Measurements from ENCODE around the gene ADPRH. TPM values are rescaled to one million over a fixed set of nuclear protein-coding genes. Genes with fewer than 3 reads are reported as not detected.

ADPRH gene
- total RNA-seq, 4 donors from 2014 or later = 0.35 to 5.0 (median 1.4) TPM

DNA sequence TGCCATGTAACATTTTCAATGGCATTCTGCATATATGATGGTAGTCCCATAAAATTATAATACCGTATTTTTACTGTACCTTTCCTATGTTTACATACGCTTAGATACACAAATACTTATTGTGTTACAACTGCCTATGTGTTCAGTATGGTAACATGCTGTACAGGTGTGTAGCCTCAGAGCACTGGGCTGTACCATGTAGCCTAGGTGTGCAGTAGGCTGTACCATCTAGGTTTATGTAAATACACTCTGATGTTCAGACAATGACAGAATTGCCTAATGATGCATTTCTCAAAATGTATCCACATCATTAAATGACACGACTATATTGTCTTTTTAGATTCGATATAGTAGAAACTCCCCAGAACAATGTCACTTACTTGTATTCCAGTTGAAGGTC is 42.5 kb upstream of the ADPRH start:
- H3K4me3 ChIP-seq = no peak overlapping the region
- TF ChIP-seq POLR2A (IDR thresholded peaks at IDR 0.05) = no peak

GRCh38 chr3:119538772-119539171 is 40.5 kb upstream of the ADPRH start:
- DNase-seq = no peak
- Histone ChIP-seq H3K4me3 (no peak overlapping the region), H3K27ac (no peak overlapping the region), H3K9me3 (no peaks in the 10 kb centered on the region), H3K36me3 (no peaks in the 10 kb centered on the region), H3K4me1 (no peaks in the 10 kb centered on the region), H3K27me3 (no peaks in the 10 kb centered on the region)
- TF ChIP-seq POLR2A (IDR thresholded peaks at IDR 0.05) (no peak), CTCF (IDR thresholded peaks at IDR 0.05) (no peak)

More for the DNA sequence above, 42.5 kb upstream of the ADPRH start:
- H3K27me3 ChIP-seq = no peaks in the 10 kb centered on the region
- H3K4me1 ChIP-seq = no peaks in the 10 kb centered on the region
- DNase-seq = no peak
- no peaks in the 10 kb centered on the region for H3K9me3 ChIP-seq
- no peaks in the 10 kb centered on the region for H3K36me3 ChIP-seq
- H3K27ac ChIP-seq = no peak overlapping the region

GRCh38 chr3:119541547-119541946 is 37.7 kb upstream of the ADPRH start:
- Histone ChIP-seq H3K27ac (no peak overlapping the region), H3K9me3 (no peaks in the 10 kb centered on the region), H3K36me3 (no peaks in the 10 kb centered on the region), H3K4me1 (no peaks in the 10 kb centered on the region), H3K27me3 (no peaks in the 10 kb centered on the region), H3K4me3 (no peak overlapping the region)
- TF ChIP-seq POLR2A (IDR thresholded peaks at IDR 0.05) (no peak), CTCF (IDR thresholded peaks at IDR 0.05) (no peak)
- no peak for DNase-seq

DNA sequence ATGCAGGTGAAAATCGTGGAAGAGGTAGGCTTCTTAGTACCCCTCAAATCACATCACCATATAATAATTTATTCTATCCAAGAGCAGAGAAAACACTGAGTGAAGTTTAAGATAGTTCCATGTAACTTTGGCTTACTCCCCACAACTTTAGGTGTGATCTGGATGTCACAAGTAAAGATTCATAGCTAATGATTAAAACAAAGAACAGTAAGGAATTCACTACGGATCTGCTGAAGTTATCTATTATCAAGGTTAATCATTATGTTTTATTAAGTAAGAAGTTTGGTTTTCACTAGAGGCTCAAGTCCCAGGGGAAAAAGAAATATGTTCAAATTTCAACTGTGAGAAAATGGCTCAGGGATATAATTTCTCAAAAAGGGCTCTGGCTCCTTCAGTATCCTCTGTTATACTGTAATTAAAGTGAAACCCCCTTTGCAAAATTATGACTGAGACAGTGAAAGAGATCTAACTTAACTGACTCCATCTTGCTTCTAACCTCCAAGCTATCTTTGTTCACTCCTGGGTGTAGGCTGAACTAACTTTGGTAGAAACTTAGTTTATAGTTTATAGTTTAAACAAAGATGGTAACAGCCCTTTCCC is 37.0 kb upstream of the ADPRH start:
- no peak for TF ChIP-seq POLR2A (IDR thresholded peaks at IDR 0.05)
- TF ChIP-seq CTCF (IDR thresholded peaks at IDR 0.05) = no peak
- no peak overlapping the region for H3K4me3 ChIP-seq
- no peak for DNase-seq
- H3K9me3 ChIP-seq = no peaks in the 10 kb centered on the region
- no peaks in the 10 kb centered on the region for H3K36me3 ChIP-seq
- no peaks in the 10 kb centered on the region for H3K27me3 ChIP-seq
- no peak overlapping the region for H3K27ac ChIP-seq
- no peaks in the 10 kb centered on the region for H3K4me1 ChIP-seq

- Histone ChIP-seq H3K4me3 (no peak overlapping the region), H3K4me1 (no peaks in the 10 kb centered on the region), H3K36me3 (no peaks in the 10 kb centered on the region), H3K9me3 (no peaks in the 10 kb centered on the region), H3K27ac (no peak overlapping the region), H3K27me3 (no peaks in the 10 kb centered on the region)
- no peak for DNase-seq
- TF ChIP-seq POLR2A (IDR thresholded peaks at IDR 0.05) (no peak), CTCF (IDR thresholded peaks at IDR 0.05) (no peak)
Observed at GRCh38 chr3:119543147-119543546, 36.1 kb upstream of the ADPRH start.

GRCh38 chr3:119547227-119547626 is 32.1 kb upstream of the ADPRH start:
- Histone ChIP-seq H3K27ac (no peak overlapping the region), H3K27me3 (no peaks in the 10 kb centered on the region), H3K9me3 (no peaks in the 10 kb centered on the region), H3K36me3 (no peaks in the 10 kb centered on the region), H3K4me1 (no peaks in the 10 kb centered on the region), H3K4me3 (no peak overlapping the region)
- no peak for TF ChIP-seq CTCF (IDR thresholded peaks at IDR 0.05)
- TF ChIP-seq POLR2A (IDR thresholded peaks at IDR 0.05) = no peak
- no peak for DNase-seq
